ENCODE data around the gene TNFRSF25. TPM values are rescaled to one million over a fixed set of nuclear protein-coding genes. Genes with fewer than 3 reads are reported as not detected.
"Not testable (repeated sequence)": the region's sequence is repeated elsewhere in the genome, so short reads cannot be mapped to it uniquely, and the experiment has no call there.

Gene TNFRSF25
- total RNA-seq, 1 donor from 2014 or later, result 12.6 TPM

GRCh38 chr1:6461051-6461530 is 4.9 kb downstream of the TNFRSF25 start:
- Histone ChIP-seq H3K36me3 (peaks cover 21% of the 10 kb centered on the region), H3K4me1 (peaks cover 37% of the 10 kb centered on the region), H3K9me3 (replicated peaks) (no peaks in the 10 kb centered on the region), H3K27me3 (ENCODE audit: low read depth) (peaks cover 70% of the 10 kb centered on the region), H3K4me3 (peak overlapping the region; percentile 54), H3K27ac (replicated peaks) (no peak overlapping the region)
- intact Hi-C loops (cut with micrococcal nuclease), result no loop called here
- TF ChIP-seq CTCF (IDR thresholded peaks at IDR 0.05; ENCODE audit: borderline replicate concordance), result no peak
- no peak for DNase-seq

- Histone ChIP-seq H3K4me3 (peak overlapping the region; percentile 54), H3K27ac (replicated peaks) (no peak overlapping the region), H3K4me1 (peaks cover 35% of the 10 kb centered on the region), H3K27me3 (ENCODE audit: low read depth) (peaks cover 73% of the 10 kb centered on the region), H3K9me3 (replicated peaks) (no peaks in the 10 kb centered on the region), H3K36me3 (peaks cover 21% of the 10 kb centered on the region)
- intact Hi-C loops (cut with micrococcal nuclease), result no loop called here
- no peak for DNase-seq
- TF ChIP-seq CTCF (IDR thresholded peaks at IDR 0.05; ENCODE audit: borderline replicate concordance), result no peak
Measured at GRCh38 chr1:6460301-6461050, 5.5 kb downstream of the TNFRSF25 start.

GRCh38 chr1:6459850-6460265 is 6.1 kb downstream of the TNFRSF25 start:
- Histone ChIP-seq H3K27me3 (ENCODE audit: low read depth) (peaks cover 77% of the 10 kb centered on the region), H3K4me3 (peak overlapping the region; percentile 54), H3K27ac (replicated peaks) (no peak overlapping the region), H3K4me1 (peaks cover 36% of the 10 kb centered on the region), H3K9me3 (replicated peaks) (no peaks in the 10 kb centered on the region), H3K36me3 (peaks cover 21% of the 10 kb centered on the region)
- no peak for DNase-seq
- intact Hi-C loops (cut with micrococcal nuclease), result no loop called here
- no peak for TF ChIP-seq CTCF (IDR thresholded peaks at IDR 0.05; ENCODE audit: borderline replicate concordance)

GRCh38 chr1:6456800-6457466 is 9.0 kb downstream of the TNFRSF25 start:
- H3K36me3 ChIP-seq, result peaks cover 7% of the 10 kb centered on the region
- H3K4me3 ChIP-seq, result no peak overlapping the region
- peaks cover 100% of the 10 kb centered on the region for H3K27me3 ChIP-seq (ENCODE audit: low read depth)
- DNase-seq, result no peak
- intact Hi-C loops (cut with micrococcal nuclease), result no loop called here
- no peak for TF ChIP-seq CTCF (IDR thresholded peaks at IDR 0.05; ENCODE audit: borderline replicate concordance)
- H3K9me3 ChIP-seq (replicated peaks), result no peaks in the 10 kb centered on the region
- no peak overlapping the region for H3K27ac ChIP-seq (replicated peaks)
- H3K4me1 ChIP-seq, result peaks cover 37% of the 10 kb centered on the region

- H3K27ac ChIP-seq (replicated peaks); H3K36me3 ChIP-seq; H3K9me3 ChIP-seq (replicated peaks); intact Hi-C loops (cut with micrococcal nuclease); DNase-seq; H3K4me3 ChIP-seq: not testable (repeated sequence)
- peaks cover 32% of the 10 kb centered on the region for H3K4me1 ChIP-seq
- H3K27me3 ChIP-seq (ENCODE audit: low read depth), result peaks cover 100% of the 10 kb centered on the region
Measured at GRCh38 chr1:6455752-6456520, 10.0 kb downstream of the TNFRSF25 start.
